ENCODE results near the gene SLC2A6.

DNA sequence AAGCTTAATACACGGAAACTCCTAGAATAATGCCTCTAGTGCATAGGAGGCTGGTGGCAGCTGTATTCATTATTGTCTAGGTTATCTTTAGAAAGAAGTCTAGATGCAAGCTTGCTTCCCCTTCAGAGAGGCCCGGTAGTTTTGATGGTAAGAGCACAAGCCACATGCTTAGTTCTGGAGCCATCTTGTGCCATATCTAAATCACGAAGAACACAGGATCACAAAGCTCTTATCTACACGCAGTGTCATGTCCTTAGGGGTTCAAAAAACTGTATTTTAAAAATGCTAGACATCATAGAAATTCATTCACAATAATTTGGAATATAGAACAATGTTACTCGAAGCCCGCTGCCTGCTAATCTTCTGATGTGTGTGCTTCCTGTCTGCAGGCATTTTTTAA, 12.9 kb downstream of the SLC2A6 start:
- TF ChIP-seq CTCF (IDR thresholded peaks at IDR 0.05; ENCODE audit: insufficient read depth, low read depth, low read length) = no peak
- TF ChIP-seq EZH2 (IDR thresholded peaks at IDR 0.05; ENCODE audit: insufficient read depth, low read length) = no peak

Measured in astrocyte (in vitro differentiated cells and primary cell).